HG02571 (cell line): ENCODE data around the gene ANKRD29.
"Not testable (repeated sequence)": the region's sequence is repeated elsewhere in the genome, so short reads cannot be mapped to it uniquely, and the experiment has no call there.

Experiments
- ATAC-seq: cut with Tn5 transposase; IDR thresholded peaks from one replicate; pipeline ENCODE4 v1.9.1; 2021; ENCODE audit warnings: mild to moderate bottlenecking, moderate library complexity; ENCODE audit not compliant: unreplicated experiment

ANKRD29 gene

GRCh38 chr18:23567671-23568070, 95.0 kb downstream of the ANKRD29 start:
- no peak for ATAC-seq

DNA sequence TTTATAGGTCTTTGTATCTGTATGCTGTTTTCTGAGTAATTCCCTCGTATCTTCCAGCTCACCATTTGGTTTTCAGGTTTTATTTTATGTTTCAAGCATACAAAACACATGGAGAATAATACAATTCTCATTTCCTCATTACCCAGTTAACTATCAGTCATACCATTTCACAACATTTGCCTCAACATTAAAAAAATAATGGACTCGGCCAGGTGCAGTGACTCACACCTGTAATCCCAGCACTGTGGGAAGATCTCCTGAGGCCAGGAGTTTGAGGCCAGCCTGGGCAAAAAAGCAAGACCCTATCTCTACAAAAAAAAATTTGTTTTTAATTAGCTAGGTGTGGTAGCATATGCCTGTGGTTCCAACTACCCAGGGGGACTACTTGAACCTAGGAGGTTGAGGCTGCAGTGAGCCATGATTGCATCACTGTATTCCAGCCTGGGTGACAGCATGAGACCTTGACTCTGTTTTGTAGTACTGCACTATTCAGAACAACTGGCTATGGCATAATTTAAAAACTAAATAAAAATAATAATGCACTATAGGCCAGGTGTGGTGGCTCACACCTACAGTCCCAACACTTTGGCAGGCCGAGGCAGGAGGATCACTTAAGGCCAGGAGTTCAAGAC, 96.7 kb downstream of the ANKRD29 start:
- no peak for ATAC-seq

DNA sequence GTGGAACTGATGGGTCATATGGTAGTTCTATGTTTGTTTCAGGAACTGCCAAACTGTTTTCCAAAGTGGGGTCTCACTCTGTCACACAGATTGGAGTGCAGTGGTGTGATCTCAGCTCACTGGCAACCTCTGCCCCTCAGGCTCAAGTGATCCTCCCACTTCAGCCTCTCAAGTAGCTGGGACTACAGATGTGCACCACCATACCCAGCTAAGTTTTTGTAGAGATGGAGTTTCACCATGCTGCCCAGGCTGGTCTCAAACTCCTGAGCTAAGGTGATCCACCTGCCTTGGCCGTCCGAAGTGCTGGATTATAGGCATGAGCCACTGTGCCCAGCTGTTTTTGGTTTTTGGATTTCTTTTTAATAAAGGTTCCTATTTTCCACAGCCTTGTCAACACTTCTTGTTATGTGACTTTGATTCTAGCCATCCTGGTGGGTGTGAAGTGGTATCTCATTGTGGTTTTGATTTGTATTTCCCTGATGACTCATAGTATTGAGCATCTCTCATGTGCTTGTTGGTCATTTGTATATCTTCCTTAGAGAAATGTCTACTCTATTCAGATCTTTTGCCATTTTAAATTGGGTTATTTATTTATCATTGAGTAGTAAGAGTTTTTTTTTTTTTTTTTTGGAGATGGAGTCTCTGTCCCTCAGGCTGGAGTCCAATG, 99.2 kb downstream of the ANKRD29 start:
- ATAC-seq: no peak

DNA sequence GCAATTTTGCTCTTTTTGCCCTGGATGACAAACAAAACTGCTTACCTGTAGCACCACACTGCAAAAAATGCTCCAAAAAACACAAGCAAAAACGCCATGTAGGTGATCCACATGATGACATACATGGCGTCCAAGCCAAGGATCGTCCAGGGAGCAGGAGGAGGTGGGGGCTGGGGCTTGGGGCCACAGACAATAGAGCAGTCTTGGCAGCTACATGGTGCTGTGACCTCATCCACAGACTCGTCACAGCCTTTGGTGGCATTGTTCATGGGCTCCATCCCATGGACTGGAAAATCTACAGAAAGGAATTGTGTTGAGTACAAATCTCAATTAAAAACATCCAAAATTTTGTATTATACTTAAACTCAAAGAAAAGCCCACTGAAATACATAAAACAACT, 102.5 kb downstream of the ANKRD29 start:
- no peak for ATAC-seq

DNA sequence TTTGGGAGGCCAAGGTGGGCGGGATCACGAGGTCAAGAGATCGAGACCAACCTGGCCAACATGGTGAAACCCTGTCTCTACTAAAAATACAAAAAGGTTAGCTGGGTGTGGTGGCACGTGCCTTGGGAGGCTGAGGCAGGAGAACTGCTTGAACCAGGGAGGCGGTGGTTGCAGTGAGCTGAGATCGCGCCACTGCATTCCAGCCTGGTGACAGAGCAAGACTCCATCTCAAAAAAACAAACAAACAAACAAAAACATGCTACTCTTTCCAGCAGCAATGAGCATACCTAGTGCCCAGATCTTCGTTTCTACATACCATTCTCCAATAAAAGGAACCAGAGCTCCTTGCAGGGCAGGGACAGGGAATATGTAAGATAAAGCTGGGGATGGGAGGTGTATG, 105.2 kb downstream of the ANKRD29 start:
- not testable (repeated sequence) for ATAC-seq

DNA sequence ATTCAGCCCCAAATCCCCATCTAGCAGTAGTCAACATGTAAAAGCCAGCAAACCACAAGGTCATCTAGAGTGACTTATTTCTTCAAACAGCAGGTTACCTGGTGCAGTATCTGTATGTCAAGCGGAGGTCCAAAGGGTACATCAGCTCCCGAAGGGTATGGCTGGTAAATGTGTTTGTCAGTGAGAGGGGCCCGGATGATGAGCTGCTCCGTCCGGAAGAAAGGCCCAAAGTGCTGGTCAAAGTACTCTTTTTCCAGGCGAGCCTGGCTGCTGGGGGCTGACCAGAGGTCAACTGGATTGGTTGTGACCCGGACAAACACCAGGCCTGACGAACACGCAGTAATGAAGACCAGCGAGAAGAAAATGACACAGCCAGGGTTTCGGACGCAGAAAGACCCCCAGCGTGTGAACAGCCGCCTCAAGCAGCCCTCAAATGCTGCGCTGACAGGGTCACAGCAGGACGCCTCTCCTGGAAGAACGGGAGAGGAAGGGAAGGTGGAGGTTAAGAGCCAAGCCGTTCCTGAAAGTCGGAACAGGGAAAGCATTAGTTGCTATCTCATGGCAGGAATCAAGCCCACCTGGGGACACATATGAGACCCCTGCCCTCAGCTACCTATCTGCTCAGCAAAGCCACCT, 106.4 kb downstream of the ANKRD29 start:
- no peak for ATAC-seq

DNA sequence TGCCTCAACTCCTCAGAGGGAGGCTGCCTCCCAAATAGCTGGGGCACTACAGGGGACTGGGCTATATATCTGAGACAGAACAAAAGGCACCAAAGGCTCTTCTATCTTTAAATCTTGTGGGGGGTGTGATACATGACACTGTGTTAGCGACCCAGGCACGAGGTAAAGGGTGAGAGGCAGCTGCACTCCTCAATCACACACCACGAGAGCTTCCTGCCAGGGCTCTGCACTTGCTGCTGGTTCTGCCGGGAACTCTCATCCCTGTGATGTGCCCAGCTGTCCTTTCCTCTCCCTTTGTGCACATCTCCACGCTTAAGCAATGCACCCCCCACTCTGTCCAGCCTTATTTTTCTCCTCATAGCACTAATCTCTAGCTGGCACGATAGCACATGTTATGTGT, 108.8 kb downstream of the ANKRD29 start:
- ATAC-seq: no peak

- ATAC-seq: no peak
Observed at GRCh38 chr18:23552505-23552904, 110.2 kb downstream of the ANKRD29 start.

- no peak for ATAC-seq
Observed at GRCh38 chr18:23551978-23552377, 110.7 kb downstream of the ANKRD29 start.

- ATAC-seq: no peak
Observed at GRCh38 chr18:23550898-23551297, 111.8 kb downstream of the ANKRD29 start.
